Measurements from ENCODE around the gene RNF130.

GRCh38 chr5:179981636-179982035, 89.9 kb downstream of the RNF130 start:
- TF ChIP-seq EP300 (IDR thresholded peaks at IDR 0.05; ENCODE audit: borderline replicate concordance) (no peak), NFIC (IDR thresholded peaks at IDR 0.05) (no peak), MAX (IDR thresholded peaks at IDR 0.05) (no peak), CREB1 (IDR thresholded peaks at IDR 0.05; ENCODE audit: low read depth) (no peak)
